ENCODE results near the gene ZNF19.
A peak's percentile ranks its signal among the peaks of the same experiment; 100 is the strongest.

ZNF19 gene

DNA sequence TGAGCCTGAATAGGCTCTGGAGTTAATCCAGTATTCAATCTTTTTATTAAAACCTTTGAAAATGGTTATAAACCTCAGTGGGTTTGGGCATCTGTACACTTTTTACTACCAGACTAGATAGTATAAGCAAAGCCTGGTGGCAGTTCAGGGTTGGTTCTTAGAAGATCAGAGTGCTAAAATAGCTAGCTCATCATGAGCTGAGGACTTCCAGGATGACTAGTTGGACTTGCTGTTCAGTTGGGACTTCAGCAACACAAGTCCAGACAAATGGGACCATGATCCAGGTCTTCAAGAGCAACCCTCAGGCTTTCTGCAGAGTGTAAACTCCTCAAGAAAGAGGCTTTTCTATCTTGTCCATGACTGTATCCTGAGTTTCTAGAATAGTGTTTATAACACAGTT lies 1.2 kb upstream of the ZNF19 start:
- Histone ChIP-seq H3K9me2 (replicated peaks; ENCODE audit: insufficient read depth, low read length) (no peaks in the 10 kb centered on the region), H3K4me3 (ENCODE audit: insufficient read depth, low read length, poor library complexity, severe bottlenecking) (no peak overlapping the region), H3F3A (ENCODE audit: insufficient read depth) (no peaks in the 10 kb centered on the region), H3K9me3 (ENCODE audit: insufficient read depth, low read length) (no peaks in the 10 kb centered on the region), H3K27me3 (ENCODE audit: low read length) (no peaks in the 10 kb centered on the region), H4K20me1 (ENCODE audit: low read depth, low read length) (no peaks in the 10 kb centered on the region), H3K79me2 (ENCODE audit: insufficient read depth, low read length) (no peaks in the 10 kb centered on the region), H3K27ac (ENCODE audit: low read depth, low read length) (no peak overlapping the region), H3K36me3 (ENCODE audit: low read length) (no peaks in the 10 kb centered on the region), H3K9ac (ENCODE audit: low read length) (no peak overlapping the region), H3K4me2 (ENCODE audit: low read depth, low read length, poor library complexity, severe bottlenecking) (no peak overlapping the region), H2AFZ (ENCODE audit: low read depth, low read length, severe bottlenecking) (no peak overlapping the region)
- no peak for TF ChIP-seq EZH2phosphoT487 (conservative IDR thresholded peaks at IDR 0.05; ENCODE audit: low read length)
- TF ChIP-seq, protein P1, sequence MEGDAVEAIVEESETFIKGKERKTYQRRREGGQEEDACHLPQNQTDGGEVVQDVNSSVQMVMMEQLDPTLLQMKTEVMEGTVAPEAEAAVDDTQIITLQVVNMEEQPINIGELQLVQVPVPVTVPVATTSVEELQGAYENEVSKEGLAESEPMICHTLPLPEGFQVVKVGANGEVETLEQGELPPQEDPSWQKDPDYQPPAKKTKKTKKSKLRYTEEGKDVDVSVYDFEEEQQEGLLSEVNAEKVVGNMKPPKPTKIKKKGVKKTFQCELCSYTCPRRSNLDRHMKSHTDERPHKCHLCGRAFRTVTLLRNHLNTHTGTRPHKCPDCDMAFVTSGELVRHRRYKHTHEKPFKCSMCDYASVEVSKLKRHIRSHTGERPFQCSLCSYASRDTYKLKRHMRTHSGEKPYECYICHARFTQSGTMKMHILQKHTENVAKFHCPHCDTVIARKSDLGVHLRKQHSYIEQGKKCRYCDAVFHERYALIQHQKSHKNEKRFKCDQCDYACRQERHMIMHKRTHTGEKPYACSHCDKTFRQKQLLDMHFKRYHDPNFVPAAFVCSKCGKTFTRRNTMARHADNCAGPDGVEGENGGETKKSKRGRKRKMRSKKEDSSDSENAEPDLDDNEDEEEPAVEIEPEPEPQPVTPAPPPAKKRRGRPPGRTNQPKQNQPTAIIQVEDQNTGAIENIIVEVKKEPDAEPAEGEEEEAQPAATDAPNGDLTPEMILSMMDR (IDR thresholded peaks at IDR 0.05; ENCODE audit: insufficient read depth, low read length, poor library complexity, severe bottlenecking), result no peak

DNA sequence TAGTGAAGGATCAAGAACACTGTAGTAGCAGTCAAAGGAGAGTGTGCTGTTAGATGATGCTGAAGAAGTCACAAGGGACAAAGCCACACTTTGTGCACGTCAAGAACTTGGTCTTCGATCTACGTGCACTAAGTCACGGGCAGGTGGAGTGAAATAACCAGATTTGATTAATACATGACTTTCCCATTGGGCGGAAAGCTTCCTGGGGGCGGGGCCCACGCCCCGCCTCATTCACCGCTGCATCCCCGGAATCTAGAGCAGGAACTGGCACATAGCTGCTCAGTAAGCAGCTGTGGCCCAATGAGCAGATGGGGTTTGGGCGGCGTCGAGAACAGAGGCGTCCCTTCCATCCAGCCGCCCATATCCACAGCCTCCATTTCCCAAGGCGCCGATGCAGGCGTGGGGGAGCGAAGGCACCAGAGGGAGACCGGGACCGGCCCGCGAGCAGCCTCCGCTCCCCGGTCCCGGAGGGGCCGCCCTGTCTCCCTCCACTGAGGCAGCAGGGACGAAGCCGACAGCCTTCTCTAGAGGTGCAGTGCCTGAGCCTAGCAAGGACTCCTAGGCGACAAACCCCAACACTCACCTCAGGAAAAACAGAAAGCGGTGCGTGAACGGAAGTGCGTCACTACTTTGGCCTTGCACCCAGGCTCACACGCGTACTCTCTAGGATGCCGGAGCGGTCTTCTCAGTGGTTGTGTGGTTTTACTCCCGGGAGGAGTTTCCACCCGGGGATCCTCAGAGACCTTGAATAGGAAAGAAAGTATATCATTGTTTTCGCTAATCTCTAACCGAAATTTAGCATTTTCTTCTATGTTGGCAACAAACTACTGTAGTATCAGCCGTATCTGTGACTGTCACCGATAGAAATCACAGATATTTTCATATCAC lies 4.9 kb downstream of the ZNF19 start:
- no peaks in the 10 kb centered on the region for H3K27me3 ChIP-seq (ENCODE audit: low read length)
- peak overlapping the region; percentile 66 for H3K4me3 ChIP-seq (ENCODE audit: insufficient read depth, low read length, poor library complexity, severe bottlenecking)
- no peaks in the 10 kb centered on the region for H3K9me3 ChIP-seq (ENCODE audit: insufficient read depth, low read length)
- H3K4me2 ChIP-seq (ENCODE audit: low read depth, low read length, poor library complexity, severe bottlenecking), result peak overlapping the region; percentile 83
- H3K9me2 ChIP-seq (replicated peaks; ENCODE audit: insufficient read depth, low read length), result no peaks in the 10 kb centered on the region
- H3K79me2 ChIP-seq (ENCODE audit: insufficient read depth, low read length), result no peaks in the 10 kb centered on the region
- H3F3A ChIP-seq (ENCODE audit: insufficient read depth), result no peaks in the 10 kb centered on the region
- H3K36me3 ChIP-seq (ENCODE audit: low read length), result no peaks in the 10 kb centered on the region
- no peaks in the 10 kb centered on the region for H4K20me1 ChIP-seq (ENCODE audit: low read depth, low read length)
- peak overlapping the region; percentile 100 for H2AFZ ChIP-seq (ENCODE audit: low read depth, low read length, severe bottlenecking)
- H3K9ac ChIP-seq (ENCODE audit: low read length), result peak overlapping the region; percentile 64
- H3K27ac ChIP-seq (ENCODE audit: low read depth, low read length), result no peak overlapping the region
- TF ChIP-seq, protein P1 (IDR thresholded peaks at IDR 0.05; ENCODE audit: insufficient read depth, low read length, poor library complexity, severe bottlenecking), result no peak

DNA sequence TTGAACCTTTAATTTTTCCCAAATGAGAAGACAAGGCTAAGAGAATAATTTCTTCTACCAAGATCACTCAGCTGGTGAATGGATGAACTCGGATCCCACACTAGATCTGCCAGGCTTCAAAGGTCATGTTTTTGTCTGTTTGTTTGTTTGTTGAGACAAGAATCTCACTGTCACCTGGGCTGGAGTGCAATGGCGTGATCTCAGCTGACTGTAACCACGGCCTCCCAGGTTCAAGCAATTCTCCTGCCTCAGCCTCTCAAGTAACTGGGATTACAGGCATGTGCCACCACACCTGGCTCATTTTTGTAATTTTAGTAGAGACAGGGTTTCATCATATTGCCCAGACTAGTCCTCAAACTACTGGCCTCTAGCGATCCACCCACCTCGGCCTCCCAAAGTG lies 6.6 kb downstream of the ZNF19 start:
- H3K4me2 ChIP-seq (ENCODE audit: low read depth, low read length, poor library complexity, severe bottlenecking), result no peak overlapping the region
- H3K27ac ChIP-seq (ENCODE audit: low read depth, low read length), result no peak overlapping the region
- H3K4me3 ChIP-seq (ENCODE audit: insufficient read depth, low read length, poor library complexity, severe bottlenecking), result no peak overlapping the region
- no peak overlapping the region for H2AFZ ChIP-seq (ENCODE audit: low read depth, low read length, severe bottlenecking)
- no peaks in the 10 kb centered on the region for H3F3A ChIP-seq (ENCODE audit: insufficient read depth)
- TF ChIP-seq, protein P1 (IDR thresholded peaks at IDR 0.05; ENCODE audit: insufficient read depth, low read length, poor library complexity, severe bottlenecking), result no peak
- no peak for TF ChIP-seq EZH2phosphoT487 (conservative IDR thresholded peaks at IDR 0.05; ENCODE audit: low read length)
- H3K27me3 ChIP-seq (ENCODE audit: low read length), result no peaks in the 10 kb centered on the region
- H3K9me3 ChIP-seq (ENCODE audit: insufficient read depth, low read length), result no peaks in the 10 kb centered on the region
- H3K9ac ChIP-seq (ENCODE audit: low read length), result no peak overlapping the region
- H3K9me2 ChIP-seq (replicated peaks; ENCODE audit: insufficient read depth, low read length), result no peaks in the 10 kb centered on the region
- no peaks in the 10 kb centered on the region for H3K36me3 ChIP-seq (ENCODE audit: low read length)
- H3K79me2 ChIP-seq (ENCODE audit: insufficient read depth, low read length), result no peaks in the 10 kb centered on the region
- no peaks in the 10 kb centered on the region for H4K20me1 ChIP-seq (ENCODE audit: low read depth, low read length)

Measured in SU-DHL-6 (cell line).